H9 (cell line): ENCODE data around the gene ATP8A1. TPM values are rescaled to one million over a fixed set of nuclear protein-coding genes. Genes with fewer than 3 reads are reported as not detected.
A peak's percentile ranks its signal among the peaks of the same experiment; 100 is the strongest.

Experiments
- DNase-seq: peaks from one replicate; pipeline ENCODE4 v3.0.0-alpha.2; 2017
- H2AFZ ChIP-seq: one replicate; pipeline ENCODE4 v1.6.1; 2013; ENCODE audit warnings: mild to moderate bottlenecking, low read length, control low read depth, moderate library complexity
- H2AK5ac ChIP-seq: 2 replicates; pipeline ENCODE4 v1.6.1; 2013; ENCODE audit warnings: low read length, control low read depth, mixed read lengths; ENCODE audit not compliant: insufficient read length
- H2BK120ac ChIP-seq: one replicate; pipeline ENCODE4 v1.6.1; 2013; ENCODE audit warnings: low read depth, mild to moderate bottlenecking, low read length, control low read depth, inconsistent platforms; ENCODE audit not compliant: poor library complexity, severe bottlenecking
- H2BK12ac ChIP-seq: 2 replicates; pipeline ENCODE4 v1.6.1; 2013; ENCODE audit warnings: low read length, control low read depth, mixed read lengths, low read depth; ENCODE audit not compliant: insufficient read length
- H2BK15ac ChIP-seq: 2 replicates; pipeline ENCODE4 v1.6.1; 2013; ENCODE audit warnings: low read depth, low read length, control low read depth
- H2BK20ac ChIP-seq: one replicate; pipeline ENCODE4 v1.6.1; 2013; ENCODE audit warnings: low read depth, mild to moderate bottlenecking, low read length, control low read depth, inconsistent platforms; ENCODE audit not compliant: poor library complexity, severe bottlenecking
- H2BK5ac ChIP-seq: 2 replicates; pipeline ENCODE4 v1.6.1; 2013; ENCODE audit warnings: low read length, control low read depth, mixed read lengths; ENCODE audit not compliant: insufficient read length
- H3K14ac ChIP-seq: 2 replicates; pipeline ENCODE4 v1.6.1; 2013; ENCODE audit warnings: low read length, control low read depth; ENCODE audit not compliant: insufficient read depth
- H3K18ac ChIP-seq: 2 replicates; pipeline ENCODE4 v1.6.1; 2013; ENCODE audit warnings: low read depth, mild to moderate bottlenecking, mixed read lengths, low read length, control low read depth; ENCODE audit not compliant: insufficient read length
- H3K23ac ChIP-seq: 2 replicates; pipeline ENCODE4 v1.6.1; 2013; ENCODE audit warnings: low read length, control low read depth, mixed read lengths, low read depth; ENCODE audit not compliant: insufficient read length
- H3K23me2 ChIP-seq: 2 replicates; pipeline ENCODE4 v1.6.1; 2013; ENCODE audit warnings: low read depth, mild to moderate bottlenecking, mixed read lengths, low read length, control low read depth; ENCODE audit not compliant: insufficient read length, poor library complexity, severe bottlenecking
- H3K27ac ChIP-seq: 2 replicates; pipeline ENCODE4 v1.5.1; 2013; ENCODE audit warnings: low read length, control low read depth, mixed read lengths, low read depth; ENCODE audit not compliant: insufficient read length
- H3K27me3 ChIP-seq: 2 replicates; pipeline ENCODE4 v1.6.1; 2013; ENCODE audit warnings: low read length, control low read depth, inconsistent platforms; ENCODE audit not compliant: insufficient read depth
- H3K4ac ChIP-seq: 2 replicates; pipeline ENCODE4 v1.6.1; 2013; ENCODE audit warnings: low read depth, mild to moderate bottlenecking, control low read depth, inconsistent platforms, low read length, moderate library complexity
- H3K4me1 ChIP-seq: 2 replicates; pipeline ENCODE4 v1.6.1; 2013; ENCODE audit warnings: low read length, control low read depth, inconsistent platforms; ENCODE audit not compliant: insufficient read depth
- H3K4me2 ChIP-seq: 2 replicates; pipeline ENCODE4 v1.6.1; 2013; ENCODE audit warnings: low read length, control low read depth, mixed read lengths; ENCODE audit not compliant: insufficient read length, insufficient read depth
- H3K56ac ChIP-seq: 2 replicates; pipeline ENCODE4 v1.6.1; 2013; ENCODE audit warnings: low read depth, mild to moderate bottlenecking, mixed read lengths, low read length, control low read depth; ENCODE audit not compliant: insufficient read length
- H3K79me1 ChIP-seq: 2 replicates; pipeline ENCODE4 v1.6.1; 2013; ENCODE audit warnings: low read depth, mild to moderate bottlenecking, moderate library complexity, low read length, control low read depth, inconsistent platforms; ENCODE audit not compliant: insufficient read depth, poor library complexity, severe bottlenecking
- H3K79me2 ChIP-seq: 2 replicates; pipeline ENCODE4 v1.6.1; 2013; ENCODE audit warnings: low read length, control low read depth, inconsistent platforms; ENCODE audit not compliant: insufficient read depth
- H3K9ac ChIP-seq: 2 replicates; pipeline ENCODE4 v1.6.1; 2013; ENCODE audit warnings: low read length, control low read depth, mixed read lengths; ENCODE audit not compliant: insufficient read length; ENCODE audit errors: extremely low read depth
- H3K9me3 ChIP-seq: one replicate; pipeline ENCODE4 v1.6.1; 2013; ENCODE audit warnings: low read depth, low read length, inconsistent platforms; ENCODE audit not compliant: control insufficient read depth
- H3T11ph ChIP-seq: one replicate; pipeline ENCODE4 v1.6.1; 2013; ENCODE audit warnings: mild to moderate bottlenecking, low read length, control low read depth, inconsistent platforms
- H4K20me1 ChIP-seq: one replicate; pipeline ENCODE4 v1.6.1; 2013; ENCODE audit not compliant: control insufficient read depth, insufficient read length, insufficient read depth
- H4K5ac ChIP-seq: 2 replicates; pipeline ENCODE4 v1.6.1; 2013; ENCODE audit warnings: low read depth, mild to moderate bottlenecking, mixed read lengths, low read length, control low read depth; ENCODE audit not compliant: insufficient read length
- H4K8ac ChIP-seq: replicated peaks from 2 replicates; pipeline ENCODE4 v1.6.1; 2013; ENCODE audit warnings: low read length, control low read depth, mixed read lengths, low read depth; ENCODE audit not compliant: insufficient read length
- H4K91ac ChIP-seq: 2 replicates; pipeline ENCODE4 v1.6.1; 2013; ENCODE audit warnings: low read depth, mild to moderate bottlenecking, moderate library complexity, mixed read lengths, low read length, control low read depth; ENCODE audit not compliant: insufficient read length
- H3K27ac Mint-ChIP-seq, 3 experiments: 2 replicates in 2 of 3; 3 replicates in 1 of 3; pipeline ENCODE4 v1.8.0; 2020 to 2021; ENCODE audit warnings: mixed read lengths in 3 of 3, mild to moderate bottlenecking in 1 of 3, moderate library complexity in 1 of 3
- H3K27me3 Mint-ChIP-seq: 2 replicates; pipeline ENCODE4 v1.8.0; 2021; ENCODE audit warnings: low read depth, mild to moderate bottlenecking, moderate library complexity, mixed read lengths
- H3K36me3 Mint-ChIP-seq, 3 experiments: 2 replicates in 2 of 3; 3 replicates in 1 of 3; pipeline ENCODE4 v1.8.0; 2020 to 2021; ENCODE audit warnings: low read depth in 3 of 3, mixed read lengths in 3 of 3; ENCODE audit not compliant: insufficient read depth in 1 of 3
- H3K4me1 Mint-ChIP-seq, 2 experiments: 2 replicates each; pipeline ENCODE4 v1.8.0; 2020; ENCODE audit warnings: mixed read lengths in 2 of 2
- H3K4me3 Mint-ChIP-seq, 2 experiments: 2 replicates in 1 of 2; 3 replicates in 1 of 2; pipeline ENCODE4 v1.8.0; 2020 to 2021; ENCODE audit warnings: mild to moderate bottlenecking in 2 of 2, mixed read lengths in 2 of 2, moderate library complexity in 1 of 2
- H3K9me3 Mint-ChIP-seq, 2 experiments: 2 replicates in 1 of 2; 3 replicates in 1 of 2; pipeline ENCODE4 v1.8.0; 2020; ENCODE audit warnings: mild to moderate bottlenecking in 2 of 2, mixed read lengths in 2 of 2, moderate library complexity in 1 of 2
- whole genome bisulfite sequencing: extraction: QIAGEN DNeasy Blood & Tissue Kit; methylation state at CpG from one replicate; pipeline ENCODE4 v1.1.7; 2013; ENCODE audit warnings: missing lambda C conversion rate, low lambda C conversion rate, mixed read lengths; ENCODE audit not compliant: insufficient read length; ENCODE audit errors: extremely low coverage; 5-methylcytosine and 5-hydroxymethylcytosine counted together
- total RNA-seq: library from RNA; stranded (reverse); gene quantifications from 2 replicates; pipeline ENCODE4 v1.2.1, GENCODE V29; 2021
- TF ChIP-seq, protein P1 (sequence below): fragments of 200-600 bp; sonication (generic); conservative IDR thresholded peaks from 3 replicates; pipeline ENCODE4 v1.8.0; 2021; ENCODE audit warnings: antibody characterized with exemption, mild to moderate bottlenecking

ATP8A1 gene
- total RNA-seq, 1 experiment from 2014 or later = 5.1 TPM

DNA sequence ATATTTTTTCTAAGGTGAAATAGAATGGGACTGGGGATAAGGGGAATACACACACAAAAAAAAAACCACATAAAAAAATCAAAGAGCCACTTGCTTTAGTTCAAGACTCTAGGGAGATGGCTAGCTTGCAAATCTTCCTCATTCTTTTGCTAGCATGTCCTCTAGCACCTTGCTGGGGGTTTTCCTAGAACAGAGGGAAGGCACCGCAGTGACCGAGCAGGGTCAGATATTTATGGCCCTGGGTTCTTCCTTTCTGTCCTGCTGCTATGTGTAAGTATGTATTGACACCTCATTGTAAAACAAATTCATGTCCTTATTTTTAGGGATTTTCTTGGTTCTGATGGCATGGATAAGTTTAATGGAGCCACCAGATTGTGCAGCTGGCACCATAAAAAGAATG is 178.4 kb downstream of the ATP8A1 start:
- Histone ChIP-seq H2BK20ac (no peak overlapping the region), H3K56ac (no peak overlapping the region), H2BK5ac (no peak overlapping the region), H3K79me2 (no peaks in the 10 kb centered on the region), H3T11ph (no peak overlapping the region), H2BK12ac (no peak overlapping the region), H3K18ac (no peak overlapping the region), H4K20me1 (no peaks in the 10 kb centered on the region), H3K79me1 (no peaks in the 10 kb centered on the region), H3K23ac (no peak overlapping the region), H4K8ac (no peak overlapping the region), H4K5ac (no peak overlapping the region), H2AK5ac (no peak overlapping the region), H3K27ac (no peak overlapping the region), H2BK15ac (no peak overlapping the region), H3K9me3 (no peaks in the 10 kb centered on the region), H3K23me2 (no peaks in the 10 kb centered on the region), H3K4ac (no peak overlapping the region), H3K4me2 (no peak overlapping the region), H3K14ac (no peak overlapping the region), H4K91ac (no peak overlapping the region), H2AFZ (no peak overlapping the region), H2BK120ac (no peak overlapping the region), H3K9ac (no peak overlapping the region), H3K27me3 (no peaks in the 10 kb centered on the region), H3K4me1 (peaks cover 3% of the 10 kb centered on the region; the same call in 1 of the 2 replicates)
- Mint-ChIP-seq H3K27me3 (no peaks in the 10 kb centered on the region), H3K4me3 (no peak overlapping the region), H3K36me3 (peaks cover 0 to 5% (median 0%) of the 10 kb centered on the region in 3 experiments; a peak in 2 of 7 replicates), H3K4me1 (peaks cover 31 to 32% of the 10 kb centered on the region in 2 experiments), H3K27ac (peak overlapping the region in 1 of 3 experiments; percentile 37; a peak in 1 of 7 replicates), H3K9me3 (no peaks in the 10 kb centered on the region)
- no CpG with 5 or more reads among the region's 2 CpGs for WGBS
- TF ChIP-seq, protein P1, sequence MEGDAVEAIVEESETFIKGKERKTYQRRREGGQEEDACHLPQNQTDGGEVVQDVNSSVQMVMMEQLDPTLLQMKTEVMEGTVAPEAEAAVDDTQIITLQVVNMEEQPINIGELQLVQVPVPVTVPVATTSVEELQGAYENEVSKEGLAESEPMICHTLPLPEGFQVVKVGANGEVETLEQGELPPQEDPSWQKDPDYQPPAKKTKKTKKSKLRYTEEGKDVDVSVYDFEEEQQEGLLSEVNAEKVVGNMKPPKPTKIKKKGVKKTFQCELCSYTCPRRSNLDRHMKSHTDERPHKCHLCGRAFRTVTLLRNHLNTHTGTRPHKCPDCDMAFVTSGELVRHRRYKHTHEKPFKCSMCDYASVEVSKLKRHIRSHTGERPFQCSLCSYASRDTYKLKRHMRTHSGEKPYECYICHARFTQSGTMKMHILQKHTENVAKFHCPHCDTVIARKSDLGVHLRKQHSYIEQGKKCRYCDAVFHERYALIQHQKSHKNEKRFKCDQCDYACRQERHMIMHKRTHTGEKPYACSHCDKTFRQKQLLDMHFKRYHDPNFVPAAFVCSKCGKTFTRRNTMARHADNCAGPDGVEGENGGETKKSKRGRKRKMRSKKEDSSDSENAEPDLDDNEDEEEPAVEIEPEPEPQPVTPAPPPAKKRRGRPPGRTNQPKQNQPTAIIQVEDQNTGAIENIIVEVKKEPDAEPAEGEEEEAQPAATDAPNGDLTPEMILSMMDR = no peak
- no peak for DNase-seq
